Fibroblast of lung (primary cell): Measurements from ENCODE around the gene KIRREL3.

ENCODE experiments used
- EZH2 ChIP-seq: IDR thresholded peaks from 2 replicates; pipeline ENCODE4 v1.5.1; 2012; ENCODE audit warnings: low read length, control low read depth, mild to moderate bottlenecking; ENCODE audit errors: missing control alignments
- TF ChIP-seq, protein P1 (sequence below), 2 donors: IDR thresholded peaks in 1 of 2; conservative IDR thresholded peaks in 1 of 2; 1 replicate in 1 of 2; 2 replicates in 1 of 2; pipeline ENCODE4 v1.5.1; 2011 to 2012; ENCODE audit warnings: low read length in 2 of 2, control low read depth in 1 of 2, inconsistent platforms in 1 of 2, low read depth in 1 of 2, mild to moderate bottlenecking in 1 of 2

DNA sequence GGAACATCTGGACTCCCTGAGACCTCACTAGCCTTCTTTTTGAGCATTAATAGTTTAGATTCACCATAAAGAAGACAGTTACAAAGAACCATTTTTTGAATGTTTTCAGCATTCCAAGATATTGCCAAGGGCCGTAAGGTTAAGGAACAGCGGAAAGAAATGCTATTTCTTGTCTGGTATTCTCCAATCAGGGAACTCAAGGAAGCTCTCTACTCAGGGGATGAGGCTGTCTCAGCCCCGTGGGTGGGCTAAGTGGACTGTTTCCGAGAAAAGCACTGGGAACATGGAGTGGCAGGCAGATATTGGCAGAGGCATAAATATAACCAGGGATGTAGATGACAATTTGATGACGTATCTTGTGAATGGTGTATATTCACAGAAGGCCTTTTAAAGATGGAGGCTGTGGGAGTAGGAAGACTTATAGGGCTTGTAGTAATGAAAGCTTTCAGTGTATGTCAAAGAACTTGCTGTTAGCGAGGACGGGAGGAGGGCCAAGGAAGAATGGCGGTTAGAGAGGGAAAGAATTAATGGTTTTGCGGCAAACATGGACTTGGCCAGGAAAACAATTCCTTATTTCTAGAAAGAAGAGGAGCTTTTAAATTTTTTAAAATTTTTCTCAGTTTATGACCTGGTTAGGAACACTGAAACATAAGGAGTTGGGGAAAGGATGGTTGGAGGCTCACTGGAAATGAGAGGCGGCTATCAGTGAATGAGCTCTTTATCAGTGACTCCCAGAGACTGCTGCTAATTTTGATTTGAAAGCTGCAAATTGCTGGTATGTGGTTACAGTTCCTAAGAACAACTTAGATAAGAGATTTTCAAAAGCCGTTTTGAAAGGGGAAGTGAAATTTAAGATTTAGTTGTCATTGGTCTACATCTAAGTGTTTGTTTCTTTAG is 580.5 kb downstream of the KIRREL3 start:
- TF ChIP-seq, protein P1, sequence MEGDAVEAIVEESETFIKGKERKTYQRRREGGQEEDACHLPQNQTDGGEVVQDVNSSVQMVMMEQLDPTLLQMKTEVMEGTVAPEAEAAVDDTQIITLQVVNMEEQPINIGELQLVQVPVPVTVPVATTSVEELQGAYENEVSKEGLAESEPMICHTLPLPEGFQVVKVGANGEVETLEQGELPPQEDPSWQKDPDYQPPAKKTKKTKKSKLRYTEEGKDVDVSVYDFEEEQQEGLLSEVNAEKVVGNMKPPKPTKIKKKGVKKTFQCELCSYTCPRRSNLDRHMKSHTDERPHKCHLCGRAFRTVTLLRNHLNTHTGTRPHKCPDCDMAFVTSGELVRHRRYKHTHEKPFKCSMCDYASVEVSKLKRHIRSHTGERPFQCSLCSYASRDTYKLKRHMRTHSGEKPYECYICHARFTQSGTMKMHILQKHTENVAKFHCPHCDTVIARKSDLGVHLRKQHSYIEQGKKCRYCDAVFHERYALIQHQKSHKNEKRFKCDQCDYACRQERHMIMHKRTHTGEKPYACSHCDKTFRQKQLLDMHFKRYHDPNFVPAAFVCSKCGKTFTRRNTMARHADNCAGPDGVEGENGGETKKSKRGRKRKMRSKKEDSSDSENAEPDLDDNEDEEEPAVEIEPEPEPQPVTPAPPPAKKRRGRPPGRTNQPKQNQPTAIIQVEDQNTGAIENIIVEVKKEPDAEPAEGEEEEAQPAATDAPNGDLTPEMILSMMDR (conservative IDR thresholded peaks at IDR 0.05 in 1 of 2, IDR thresholded peaks at IDR 0.05 in 1 of 2; ENCODE audit: low read depth in 1 of 2, low read length in 2 of 2): no peak
- TF ChIP-seq EZH2: no peak
